ENCODE data around the gene DUOXA2.
A peak's percentile ranks its signal among the peaks of the same experiment; 100 is the strongest.

Gene DUOXA2

GRCh38 chr15:45166834-45167630 is 52.9 kb downstream of the DUOXA2 start:
- Histone ChIP-seq H3K4me3 (ENCODE audit: low read length, poor library complexity, severe bottlenecking) (peak overlapping the region; percentile 81), H3K9me2 (replicated peaks; ENCODE audit: low read depth, low read length) (no peaks in the 10 kb centered on the region), H2AFZ (ENCODE audit: low read length) (peak overlapping the region; percentile 42), H3K27me3 (ENCODE audit: insufficient read depth, low read length, poor library complexity, severe bottlenecking) (no peaks in the 10 kb centered on the region), H3K4me1 (ENCODE audit: insufficient read depth, low read length, poor library complexity, severe bottlenecking) (peaks cover 27% of the 10 kb centered on the region), H4K20me1 (ENCODE audit: insufficient read depth, low read length, poor library complexity, severe bottlenecking) (no peaks in the 10 kb centered on the region), H3K36me3 (ENCODE audit: insufficient read depth, low read length) (peaks cover 12% of the 10 kb centered on the region; the same call in 1 of the 2 replicates), H3K4me2 (ENCODE audit: low read depth, low read length, poor library complexity, severe bottlenecking) (peak overlapping the region; percentile 89), H3F3A (ENCODE audit: low read depth) (no peaks in the 10 kb centered on the region), H3K79me2 (ENCODE audit: insufficient read depth, low read length) (peaks cover 15% of the 10 kb centered on the region), H3K9me3 (ENCODE audit: insufficient read depth, low read depth, low read length) (no peaks in the 10 kb centered on the region), H3K9ac (ENCODE audit: low read depth, low read length, poor library complexity, severe bottlenecking) (peak overlapping the region; percentile 98)
- TF ChIP-seq, protein P1, sequence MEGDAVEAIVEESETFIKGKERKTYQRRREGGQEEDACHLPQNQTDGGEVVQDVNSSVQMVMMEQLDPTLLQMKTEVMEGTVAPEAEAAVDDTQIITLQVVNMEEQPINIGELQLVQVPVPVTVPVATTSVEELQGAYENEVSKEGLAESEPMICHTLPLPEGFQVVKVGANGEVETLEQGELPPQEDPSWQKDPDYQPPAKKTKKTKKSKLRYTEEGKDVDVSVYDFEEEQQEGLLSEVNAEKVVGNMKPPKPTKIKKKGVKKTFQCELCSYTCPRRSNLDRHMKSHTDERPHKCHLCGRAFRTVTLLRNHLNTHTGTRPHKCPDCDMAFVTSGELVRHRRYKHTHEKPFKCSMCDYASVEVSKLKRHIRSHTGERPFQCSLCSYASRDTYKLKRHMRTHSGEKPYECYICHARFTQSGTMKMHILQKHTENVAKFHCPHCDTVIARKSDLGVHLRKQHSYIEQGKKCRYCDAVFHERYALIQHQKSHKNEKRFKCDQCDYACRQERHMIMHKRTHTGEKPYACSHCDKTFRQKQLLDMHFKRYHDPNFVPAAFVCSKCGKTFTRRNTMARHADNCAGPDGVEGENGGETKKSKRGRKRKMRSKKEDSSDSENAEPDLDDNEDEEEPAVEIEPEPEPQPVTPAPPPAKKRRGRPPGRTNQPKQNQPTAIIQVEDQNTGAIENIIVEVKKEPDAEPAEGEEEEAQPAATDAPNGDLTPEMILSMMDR (conservative IDR thresholded peaks at IDR 0.05; ENCODE audit: low read length): peak; percentile 70
- no peak for TF ChIP-seq EZH2phosphoT487 (IDR thresholded peaks at IDR 0.05; ENCODE audit: borderline replicate concordance)

DNA sequence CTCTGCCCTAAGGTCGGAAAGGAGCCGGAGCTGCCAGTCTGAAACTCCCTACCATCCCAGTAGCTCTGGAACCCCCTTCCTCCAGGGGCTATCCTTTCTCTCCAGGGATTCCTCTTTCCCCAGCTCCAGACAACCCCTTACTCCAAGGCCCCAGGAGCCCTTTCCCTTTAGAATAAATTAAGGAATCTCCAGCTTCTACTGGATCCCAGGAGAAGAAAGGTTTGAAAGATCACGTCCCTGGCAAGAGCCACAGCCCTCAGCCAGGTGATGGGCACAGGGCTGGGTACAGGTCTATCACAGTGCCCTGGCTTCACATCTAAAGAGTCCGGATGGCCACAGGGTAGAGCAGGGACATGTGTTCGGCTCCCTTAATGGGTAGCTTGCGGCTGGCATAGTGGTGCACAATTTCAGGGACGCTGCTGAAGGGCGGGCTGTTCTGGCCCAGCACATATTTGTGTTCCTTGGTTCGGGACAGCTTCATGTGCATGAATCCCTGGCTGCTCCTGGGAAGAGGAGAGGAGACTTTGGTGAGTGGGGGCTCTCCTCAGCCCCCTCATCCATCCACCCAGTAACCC is 53.6 kb downstream of the DUOXA2 start:
- Histone ChIP-seq H3K9ac (ENCODE audit: low read depth, low read length, poor library complexity, severe bottlenecking) (peak overlapping the region; percentile 98), H3K4me3 (ENCODE audit: low read length, poor library complexity, severe bottlenecking) (peak overlapping the region; percentile 81), H3K4me1 (ENCODE audit: insufficient read depth, low read length, poor library complexity, severe bottlenecking) (peaks cover 27% of the 10 kb centered on the region)

More for the DNA sequence above, 53.6 kb downstream of the DUOXA2 start:
- no peak for TF ChIP-seq EZH2phosphoT487 (IDR thresholded peaks at IDR 0.05; ENCODE audit: borderline replicate concordance)
- H3K27me3 ChIP-seq (ENCODE audit: insufficient read depth, low read length, poor library complexity, severe bottlenecking): no peaks in the 10 kb centered on the region
- peaks cover 15% of the 10 kb centered on the region for H3K79me2 ChIP-seq (ENCODE audit: insufficient read depth, low read length)
- no peaks in the 10 kb centered on the region for H3K9me2 ChIP-seq (replicated peaks; ENCODE audit: low read depth, low read length)
- no peaks in the 10 kb centered on the region for H3F3A ChIP-seq (ENCODE audit: low read depth)
- peaks cover 15% of the 10 kb centered on the region; the same call in 1 of the 2 replicates for H3K36me3 ChIP-seq (ENCODE audit: insufficient read depth, low read length)
- no peak overlapping the region for H2AFZ ChIP-seq (ENCODE audit: low read length)
- H4K20me1 ChIP-seq (ENCODE audit: insufficient read depth, low read length, poor library complexity, severe bottlenecking): no peaks in the 10 kb centered on the region
- H3K9me3 ChIP-seq (ENCODE audit: insufficient read depth, low read depth, low read length): no peaks in the 10 kb centered on the region
- peak overlapping the region; percentile 89 for H3K4me2 ChIP-seq (ENCODE audit: low read depth, low read length, poor library complexity, severe bottlenecking)
